PC-3 (cell line): ENCODE data around the gene CTXN3. TPM values are rescaled to one million over a fixed set of nuclear protein-coding genes. Genes with fewer than 3 reads are reported as not detected.

Source experiments
- ATAC-seq: fragments of 200-7000 bp; cut with Tn5 transposase; 2 replicates; pipeline ENCODE4 v1.9.1; 2020; ENCODE audit warnings: mild to moderate bottlenecking, moderate library complexity
- BruUV-seq: library from RNA; stranded (reverse); fragments of 400-500 nt; replicated peaks from 2 replicates; lab custom pipeline; 2021; lab: Mats Ljungman, UMichigan
- CTCF ChIA-PET: fragments of 300-600 bp; sonication (Branson Sonifier 250); formaldehyde crosslinking; loops from one replicate; lab custom pipeline; 2022; ENCODE audit warnings: antibody characterized with exemption; lab: Charles Lee
- POLR2A ChIA-PET: fragments of 300-600 bp; sonication (Branson Sonifier 250); formaldehyde crosslinking; loops from one replicate; lab custom pipeline; 2022; ENCODE audit warnings: antibody characterized with exemption; ENCODE audit not compliant: unreplicated experiment; lab: Charles Lee
- DNase-seq: peaks from one replicate; pipeline ENCODE4 v3.0.0-alpha.2; 2015
- H2AFZ ChIP-seq: fragments of 300-600 bp; sonication (generic); 2 replicates; pipeline ENCODE4 v1.6.0; 2016; ENCODE audit warnings: antibody characterized with exemption, low read length
- H3F3A ChIP-seq: fragments of 300-600 bp; sonication (generic); one replicate; pipeline ENCODE4 v1.6.0; 2017; ENCODE audit warnings: antibody characterized with exemption, low read length, control low read depth, mild to moderate bottlenecking; ENCODE audit not compliant: unreplicated experiment
- H3K27ac ChIP-seq: fragments of 300-600 bp; sonication (generic); 2 replicates; pipeline ENCODE4 v1.5.1; 2016; ENCODE audit warnings: mild to moderate bottlenecking, low read length
- H3K27me3 ChIP-seq: fragments of 300-600 bp; sonication (generic); 2 replicates; pipeline ENCODE4 v1.6.1; 2016; ENCODE audit warnings: low read length, mixed read lengths
- H3K36me3 ChIP-seq: fragments of 300-600 bp; sonication (generic); 2 replicates; pipeline ENCODE4 v1.6.1; 2016; ENCODE audit warnings: low read depth, mixed run types, low read length, mixed read lengths
- H3K4me1 ChIP-seq: fragments of 300-600 bp; sonication (generic); 2 replicates; pipeline ENCODE4 v1.5.1; 2016; ENCODE audit warnings: low read length; ENCODE audit not compliant: insufficient read depth
- H3K4me2 ChIP-seq: fragments of 300-600 bp; sonication (generic); 2 replicates; pipeline ENCODE4 v1.6.0; 2016; ENCODE audit warnings: low read length
- H3K4me3 ChIP-seq: fragments of 300-600 bp; sonication (generic); 2 replicates; pipeline ENCODE4 v1.5.1; 2016; ENCODE audit warnings: mild to moderate bottlenecking, low read length, mixed read lengths
- H3K79me2 ChIP-seq: fragments of 300-600 bp; sonication (generic); 2 replicates; pipeline ENCODE4 v1.6.1; 2017; ENCODE audit warnings: low read length, mixed read lengths
- H3K9ac ChIP-seq: fragments of 300-600 bp; sonication (generic); 2 replicates; pipeline ENCODE4 v1.6.0; 2016; ENCODE audit warnings: mild to moderate bottlenecking, low read length
- H3K9me2 ChIP-seq: fragments of 300-600 bp; sonication (generic); replicated peaks from 2 replicates; pipeline ENCODE4 v1.6.1; 2016; ENCODE audit warnings: mixed run types, low read length, mixed read lengths
- H3K9me3 ChIP-seq: fragments of 300-600 bp; sonication (generic); 2 replicates; pipeline ENCODE4 v1.6.1; 2016; ENCODE audit warnings: low read length, mixed read lengths
- H4K20me1 ChIP-seq: fragments of 300-600 bp; sonication (generic); 2 replicates; pipeline ENCODE4 v1.6.1; 2016; ENCODE audit warnings: low read length, mixed read lengths
- CTCF ChIP-seq: fragments of 300-600 bp; sonication (generic); conservative IDR thresholded peaks from 2 replicates; pipeline ENCODE4 v1.5.1; 2017; ENCODE audit warnings: antibody characterized with exemption, low read depth, mild to moderate bottlenecking, low read length
- EZH2 ChIP-seq: fragments of 300-600 bp; sonication (generic); IDR thresholded peaks from one replicate; pipeline ENCODE4 v1.6.1; 2017; ENCODE audit warnings: antibody characterized with exemption, mild to moderate bottlenecking, low read length; ENCODE audit not compliant: unreplicated experiment
- EZH2phosphoT487 ChIP-seq: fragments of 300-600 bp; sonication (generic); IDR thresholded peaks from 2 replicates; pipeline ENCODE4 v1.6.1; 2018; ENCODE audit warnings: mild to moderate bottlenecking, antibody characterized with exemption, low read length, borderline replicate concordance
- intact Hi-C: fragments of 100-400 bp; cut with micrococcal nuclease; formaldehyde crosslinking; loops from 2 replicates; pipeline ENCODE4 v1.9.0; 2023
- total RNA-seq: library from RNA; depleted of rRNA; stranded (reverse); fragments of >200 nt; gene quantifications from 2 replicates; pipeline ENCODE4 v1.2.3, GENCODE V29; 2014

Gene CTXN3
- total RNA-seq, 1 experiment from 2014 or later = not detected

- POLR2A ChIA-PET = no interaction called here
- peaks cover 16% of the 10 kb centered on the region for H3K4me1 ChIP-seq
- intact Hi-C loops = no loop called here
- no peaks in the 10 kb centered on the region for H3K36me3 ChIP-seq
- DNase-seq = no peak
- H3K9me3 ChIP-seq = no peaks in the 10 kb centered on the region
- H3K9ac ChIP-seq = no peak overlapping the region
- ATAC-seq = no peak
- CTCF ChIA-PET = interaction anchor here (0.6 kb wide), 1 partner anchor 71 kb away, joined by 3 read pairs; no protein-coding TSS in a partner anchor
- H3K79me2 ChIP-seq = no peaks in the 10 kb centered on the region
- TF ChIP-seq CTCF (no peak), EZH2phosphoT487 (no peak), EZH2 (no peak)
- no peaks in the 10 kb centered on the region for H4K20me1 ChIP-seq
- BruUV-seq = no TSS peak
- H3K4me3 ChIP-seq = no peak overlapping the region
- no peaks in the 10 kb centered on the region for H3F3A ChIP-seq
- H3K9me2 ChIP-seq = no peaks in the 10 kb centered on the region
- H3K27me3 ChIP-seq = peaks cover 44% of the 10 kb centered on the region
- H3K4me2 ChIP-seq = no peak overlapping the region
- no peak overlapping the region for H3K27ac ChIP-seq
- H2AFZ ChIP-seq = no peak overlapping the region
Measured at GRCh38 chr5:127702434-127702833, 53.6 kb downstream of the CTXN3 start.

- ChIA-PET POLR2A (no interaction called here), CTCF (no interaction called here)
- Histone ChIP-seq H2AFZ (no peak within 1 kb of the TSS), H3K27ac (no peak within 1 kb of the TSS), H3K27me3 (peaks cover 42% of the 10 kb centered on the region), H3K4me3 (no peak within 1 kb of the TSS), H3K9ac (no peak within 1 kb of the TSS), H3K4me1 (peaks cover 13% of the 10 kb centered on the region), H3K9me3 (no peaks in the 10 kb centered on the region), H3K4me2 (no peak within 1 kb of the TSS), H3F3A (no peaks in the 10 kb centered on the region), H3K36me3 (no peaks in the 10 kb centered on the region), H3K9me2 (no peaks in the 10 kb centered on the region), H4K20me1 (no peaks in the 10 kb centered on the region), H3K79me2 (no peaks in the 10 kb centered on the region)
- DNase-seq = no peak
- ATAC-seq = no peak
- no TSS peak for BruUV-seq
- TF ChIP-seq EZH2phosphoT487 (no peak), CTCF (no peak), EZH2 (no peak)
- intact Hi-C loops = no loop called here
Measured at GRCh38 chr5:127702926-127703561, 54.2 kb downstream of the CTXN3 start, which contains the start of gene CCDC192. CCDC192 (plus strand) TSS chr5:127703391; CDS start chr5:127703446, 55 bp downstream.

GRCh38 chr5:127705120-127705892 is 56.4 kb downstream of the CTXN3 start:
- Histone ChIP-seq H3K27ac (no peak overlapping the region), H3K9ac (no peak overlapping the region), H2AFZ (no peak overlapping the region), H3K27me3 (peaks cover 45% of the 10 kb centered on the region), H4K20me1 (no peaks in the 10 kb centered on the region), H3K9me3 (no peaks in the 10 kb centered on the region), H3K4me2 (peak overlapping the region; percentile 30), H3F3A (no peaks in the 10 kb centered on the region), H3K4me1 (peaks cover 8% of the 10 kb centered on the region; the same call in 1 of the 2 replicates), H3K9me2 (no peaks in the 10 kb centered on the region), H3K36me3 (no peaks in the 10 kb centered on the region), H3K4me3 (no peak overlapping the region), H3K79me2 (no peaks in the 10 kb centered on the region)
- intact Hi-C loops = no loop called here
- ChIA-PET CTCF (interaction anchor here (0.6 kb wide), 1 partner anchor 1354 kb away, joined by 4 read pairs; no protein-coding TSS in a partner anchor), POLR2A (no interaction called here)
- TF ChIP-seq EZH2phosphoT487 (no peak), CTCF (no peak), EZH2 (no peak)
- BruUV-seq = no TSS peak
- ATAC-seq (peak; percentile 57), DNase-seq (peak; percentile 66)
